GM12892 (cell line): ENCODE measurements around the gene SOCS3.

ENCODE experiments used
- POLR2A ChIP-seq: IDR thresholded peaks from 2 replicates; pipeline ENCODE4 v1.6.1; 2011; ENCODE audit warnings: low read depth, low read length, control low read depth
- POLR2AphosphoS5 ChIP-seq: IDR thresholded peaks from 2 replicates; pipeline ENCODE4 v1.6.1; 2011; ENCODE audit warnings: low read depth, low read length, control low read depth
- TAF1 ChIP-seq: IDR thresholded peaks from 2 replicates; pipeline ENCODE4 v1.6.1; 2011; ENCODE audit warnings: low read depth, mild to moderate bottlenecking, control low read depth, low read length, borderline replicate concordance

- no peak for TF ChIP-seq TAF1
- no peak for TF ChIP-seq POLR2A
- no peak for TF ChIP-seq POLR2AphosphoS5
Measured at GRCh38 chr17:78398390-78398789, 38.5 kb upstream of the SOCS3 start.
